ENCODE data around the gene AFP. TPM values are rescaled to one million over a fixed set of nuclear protein-coding genes. Genes with fewer than 3 reads are reported as not detected.

AFP gene
- total and polyA plus RNA-seq, 2 of the 8 experiments (the other 6 are each of a cell fraction or from before 2014, with no cell fraction given) = 6.1 to 10.4 TPM

DNA sequence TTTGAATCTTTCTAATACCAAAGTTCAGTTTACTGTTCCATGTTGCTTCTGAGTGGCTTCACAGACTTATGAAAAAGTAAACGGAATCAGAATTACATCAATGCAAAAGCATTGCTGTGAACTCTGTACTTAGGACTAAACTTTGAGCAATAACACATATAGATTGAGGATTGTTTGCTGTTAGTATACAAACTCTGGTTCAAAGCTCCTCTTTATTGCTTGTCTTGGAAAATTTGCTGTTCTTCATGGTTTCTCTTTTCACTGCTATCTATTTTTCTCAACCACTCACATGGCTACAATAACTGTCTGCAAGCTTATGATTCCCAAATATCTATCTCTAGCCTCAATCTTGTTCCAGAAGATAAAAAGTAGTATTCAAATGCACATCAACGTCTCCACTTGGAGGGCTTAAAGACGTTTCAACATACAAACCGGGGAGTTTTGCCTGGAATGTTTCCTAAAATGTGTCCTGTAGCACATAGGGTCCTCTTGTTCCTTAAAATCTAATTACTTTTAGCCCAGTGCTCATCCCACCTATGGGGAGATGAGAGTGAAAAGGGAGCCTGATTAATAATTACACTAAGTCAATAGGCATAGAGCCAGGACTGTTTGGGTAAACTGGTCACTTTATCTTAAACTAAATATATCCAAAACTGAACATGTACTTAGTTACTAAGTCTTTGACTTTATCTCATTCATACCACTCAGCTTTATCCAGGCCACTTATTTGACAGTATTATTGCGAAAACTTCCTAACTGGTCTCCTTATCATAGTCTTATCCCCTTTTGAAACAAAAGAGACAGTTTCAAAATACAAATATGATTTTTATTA lies 3.6 kb upstream of the AFP start:
- H3K56ac ChIP-seq (replicated peaks; ENCODE audit: insufficient read length, low read depth, low read length) = no peak overlapping the region
- H2AFZ ChIP-seq (ENCODE audit: low read length) = no peak overlapping the region
- H3K27me3 ChIP-seq (replicated peaks in 1 of 4; ENCODE audit: control insufficient read depth in 3 of 4, extremely low read depth in 1 of 4, insufficient read depth in 3 of 4, low read length in 3 of 4) = no peaks in the 10 kb centered on the region
- H3K18ac ChIP-seq (ENCODE audit: extremely low read depth, low read length) = no peak overlapping the region
- no peak overlapping the region for H2BK20ac ChIP-seq (ENCODE audit: low read length)
- H4K8ac ChIP-seq (ENCODE audit: extremely low read depth, insufficient read depth, low read length) = no peak overlapping the region
- no peaks in the 10 kb centered on the region for H3K23me2 ChIP-seq (ENCODE audit: low read depth, low read length)
- H3K36me3 ChIP-seq (ENCODE audit: control insufficient read depth in 2 of 4, insufficient read depth in 4 of 4, low read length in 3 of 4) = no peaks in the 10 kb centered on the region
- FAIRE-seq (no peak), DNase-seq (ENCODE audit: low read depth in 1 of 2, low spot score in 2 of 2) (no peak)
- H3K4me1 ChIP-seq (replicated peaks in 1 of 4; ENCODE audit: control insufficient read depth in 3 of 4, insufficient read depth in 4 of 4, low read length in 3 of 4) = no peaks in the 10 kb centered on the region
- no peak overlapping the region for H3K9ac ChIP-seq (replicated peaks in 1 of 4; ENCODE audit: extremely low read depth in 1 of 4, low read depth in 3 of 4, low read length in 3 of 4)
- H2BK5ac ChIP-seq (ENCODE audit: low read depth, low read length) = no peak overlapping the region
- H3K4ac ChIP-seq (replicated peaks; ENCODE audit: insufficient read length, low read depth, low read length) = no peak overlapping the region
- ChIA-PET CTCF (ENCODE audit: partially characterized antibody) (interaction anchor here (0.5 to 6.9 kb wide), 12 partner anchors 8 to 1683 kb away, joined by 3 to 83 read pairs (median 3); no protein-coding TSS in a partner anchor), POLR2A (ENCODE audit: partially characterized antibody) (no interaction called here)
- H4K91ac ChIP-seq (replicated peaks; ENCODE audit: insufficient read length, low read length) = no peak overlapping the region
- 87% methylated on average over 5 of the region's 5 CpGs; no CpG with 5 or more reads in 1 of the 2 experiments for WGBS, 2 experiments (ENCODE audit: extremely low coverage in 1 of 2, insufficient coverage in 1 of 2, insufficient read length in 1 of 2, insufficient replicate concordance in 2 of 2, low coverage in 1 of 2, low lambda C conversion rate in 2 of 2, missing lambda C conversion rate in 1 of 2)
- H3K9me3 ChIP-seq (ENCODE audit: insufficient read depth in 2 of 2, low read depth in 1 of 2, low read length in 1 of 2) = no peaks in the 10 kb centered on the region
- no peaks in the 10 kb centered on the region for H3K79me2 ChIP-seq (ENCODE audit: control insufficient read depth in 1 of 2, insufficient read depth in 2 of 2, low read length in 2 of 2)
- H3K23ac ChIP-seq (ENCODE audit: insufficient read length) = no peak overlapping the region
- no peak overlapping the region for H3K4me3 ChIP-seq (ENCODE audit: extremely low read depth in 1 of 4, insufficient read depth in 2 of 4, low read depth in 3 of 4, low read length in 4 of 4)
- H3K4me2 ChIP-seq (ENCODE audit: insufficient read depth in 1 of 2, low read depth in 2 of 2, low read length in 2 of 2) = no peak overlapping the region
- H3K14ac ChIP-seq (ENCODE audit: insufficient read length) = no peak overlapping the region
- TF ChIP-seq PHF8 (conservative IDR thresholded peaks at IDR 0.05; ENCODE audit: low read depth, low read length) (no peak), CBX5 (IDR thresholded peaks at IDR 0.05; ENCODE audit: low read depth, low read length) (no peak), CEBPB (IDR thresholded peaks at IDR 0.05; ENCODE audit: low read depth, low read length) (no peak), RNF2 (IDR thresholded peaks at IDR 0.05; ENCODE audit: borderline replicate concordance, low read depth, low read length, missing control alignments, poor library complexity, severe bottlenecking) (no peak)
- H2BK15ac ChIP-seq (ENCODE audit: low read length) = no peak overlapping the region
- H4K5ac ChIP-seq (ENCODE audit: insufficient read length, low read depth, low read length) = no peak overlapping the region
- no peak overlapping the region for H2BK12ac ChIP-seq (ENCODE audit: low read depth, low read length)
- no peak overlapping the region for H2BK120ac ChIP-seq (replicated peaks; ENCODE audit: low read depth, low read length)
- H2AK5ac ChIP-seq (ENCODE audit: low read depth, low read length) = no peak overlapping the region
- no peak overlapping the region for H3K27ac ChIP-seq (ENCODE audit: low read depth, low read length)
- no peaks in the 10 kb centered on the region for H3K79me1 ChIP-seq (ENCODE audit: low read depth, low read length)
- H4K20me1 ChIP-seq (replicated peaks in 1 of 2; ENCODE audit: control insufficient read depth in 1 of 2, insufficient read depth in 2 of 2, low read length in 2 of 2) = no peaks in the 10 kb centered on the region
